ENCODE measurements around the gene APLN.

The APLN gene

DNA sequence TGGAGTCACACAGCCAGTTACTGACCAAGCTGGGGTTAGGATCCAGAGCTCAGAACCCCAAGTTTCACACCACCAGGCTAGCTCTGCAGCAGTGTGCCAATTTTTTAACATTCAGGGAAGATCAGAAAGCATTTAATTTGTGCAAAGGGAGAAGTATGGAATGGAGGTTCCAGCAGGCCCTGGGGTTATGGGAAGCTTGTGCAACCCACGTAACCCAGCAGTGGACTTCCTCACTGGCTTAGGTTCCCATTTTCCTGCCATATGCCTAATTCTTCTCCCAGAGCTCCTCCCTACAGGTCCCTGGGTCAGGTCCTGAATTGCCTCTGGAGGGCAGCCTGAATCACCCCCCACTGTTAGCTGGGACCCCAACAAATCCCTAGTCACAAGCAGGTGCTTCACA, 14.0 kb downstream of the APLN start:
- FAIRE-seq: no peak

GRCh38 chrX:129638917-129639316, 15.8 kb downstream of the APLN start:
- FAIRE-seq: no peak

- FAIRE-seq: no peak
Measured at GRCh38 chrX:129637217-129638109, 17.3 kb downstream of the APLN start.

GRCh38 chrX:129636175-129636681, 18.5 kb downstream of the APLN start:
- no peak for FAIRE-seq

DNA sequence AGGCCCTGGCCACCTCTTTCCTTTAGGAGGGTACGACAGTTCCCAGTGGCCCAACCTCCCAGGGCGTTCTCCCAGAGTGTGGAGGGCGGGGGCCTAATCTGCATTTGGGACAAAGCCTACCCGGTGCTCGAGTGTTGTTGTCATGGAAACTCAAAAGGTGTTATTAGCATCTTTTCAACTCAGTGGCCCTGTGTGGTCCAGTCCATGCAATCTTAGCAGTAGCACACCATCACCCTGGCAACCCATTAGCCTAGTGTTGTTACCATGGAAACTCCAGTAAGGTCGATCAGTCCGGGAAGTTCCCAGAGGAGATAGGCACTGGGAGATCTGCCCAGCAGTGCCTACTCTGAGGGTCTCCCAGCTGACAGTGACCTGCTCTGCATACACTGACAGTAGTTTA, 20.2 kb downstream of the APLN start:
- no peak for FAIRE-seq

DNA sequence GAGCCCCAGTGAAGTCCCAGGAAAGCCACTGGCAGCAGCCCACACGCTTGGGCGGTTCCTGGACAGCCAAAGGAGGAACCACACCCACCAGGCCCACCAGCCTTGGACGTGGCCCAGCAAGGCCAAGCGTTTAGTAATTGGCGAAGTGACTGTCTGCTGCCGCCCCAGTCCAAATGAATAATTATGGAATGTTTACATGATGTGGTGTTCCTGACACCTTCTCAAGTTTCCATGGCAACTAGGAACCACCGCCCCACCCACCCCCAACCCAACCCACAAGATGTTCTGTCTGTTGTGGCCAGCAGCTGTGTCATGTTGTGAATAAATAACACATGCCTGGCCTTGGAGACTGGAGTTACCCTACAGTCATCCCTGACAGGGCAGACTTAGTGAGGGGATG, 22.3 kb downstream of the APLN start:
- FAIRE-seq: no peak

DNA sequence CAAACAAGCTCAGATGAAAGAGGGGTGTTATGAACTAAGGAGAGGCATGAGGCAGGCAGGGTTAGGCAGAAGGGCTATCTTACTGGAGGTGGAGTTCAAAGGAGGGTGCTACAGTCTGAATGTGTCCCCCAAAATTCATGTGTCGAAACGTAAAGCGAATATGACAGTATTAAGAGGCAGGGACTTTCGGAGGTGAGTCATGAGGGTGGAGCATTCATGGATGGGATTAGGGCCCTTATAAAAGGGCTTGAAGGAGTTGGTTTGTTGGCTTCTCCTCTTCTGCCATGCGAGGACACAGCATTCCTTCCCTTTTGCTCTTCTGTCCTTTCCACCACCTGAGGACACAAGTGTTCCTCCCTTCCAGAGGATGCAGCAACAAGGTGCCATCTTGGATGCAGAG, 22.9 kb downstream of the APLN start:
- no peak for FAIRE-seq

- no peak for FAIRE-seq
Measured at GRCh38 chrX:129629837-129630236, 24.9 kb downstream of the APLN start.

DNA sequence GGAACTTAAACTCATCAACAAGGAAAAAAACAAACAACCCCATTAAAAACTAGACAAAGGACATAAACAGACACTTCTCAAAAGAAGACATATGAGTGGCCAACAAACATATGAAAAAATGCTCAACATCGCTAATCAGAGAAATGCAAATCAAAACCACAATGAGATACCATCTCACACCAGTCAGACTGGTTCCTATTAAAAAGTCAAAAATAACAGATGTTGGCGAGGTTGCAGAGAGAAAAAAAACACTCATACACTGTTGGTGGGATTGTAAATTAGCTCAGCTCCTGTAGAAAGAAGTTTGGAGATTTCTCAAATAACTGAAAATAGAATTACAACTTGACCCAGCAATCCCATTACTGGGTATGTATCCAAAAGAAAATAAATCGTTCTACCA, 28.7 kb downstream of the APLN start:
- FAIRE-seq: no peak

DNA sequence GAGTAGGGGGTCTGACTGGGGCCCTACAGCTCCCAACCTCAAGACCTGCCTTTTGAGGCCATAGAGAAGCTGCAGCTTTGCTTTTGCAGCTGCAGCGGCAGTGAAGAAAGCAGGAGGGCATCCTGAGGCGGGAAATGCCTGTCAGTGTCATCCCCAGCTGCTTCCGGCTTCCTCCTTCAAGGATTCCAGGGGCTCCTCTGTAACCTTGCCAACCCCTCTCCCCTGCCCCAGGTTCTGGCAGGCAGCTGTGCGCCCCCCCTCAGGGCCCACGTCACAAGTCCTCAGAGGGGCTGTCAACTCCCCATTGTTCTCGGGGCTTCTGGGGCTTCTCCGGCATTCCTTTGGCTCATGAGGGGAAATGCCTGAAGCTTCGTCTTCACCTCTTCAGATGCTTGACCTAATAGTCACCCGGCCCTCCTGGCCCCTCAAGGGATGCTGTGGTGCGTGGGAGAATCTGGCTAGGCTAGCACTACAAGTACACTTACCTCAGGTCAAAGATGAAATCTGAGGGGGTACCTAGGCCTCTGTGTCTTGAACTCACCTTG, 31.9 kb downstream of the APLN start:
- no peak for FAIRE-seq

GRCh38 chrX:129618997-129619396, 35.8 kb downstream of the APLN start:
- FAIRE-seq: no peak

GRCh38 chrX:129617420-129617819, 37.3 kb downstream of the APLN start:
- no peak for FAIRE-seq

DNA sequence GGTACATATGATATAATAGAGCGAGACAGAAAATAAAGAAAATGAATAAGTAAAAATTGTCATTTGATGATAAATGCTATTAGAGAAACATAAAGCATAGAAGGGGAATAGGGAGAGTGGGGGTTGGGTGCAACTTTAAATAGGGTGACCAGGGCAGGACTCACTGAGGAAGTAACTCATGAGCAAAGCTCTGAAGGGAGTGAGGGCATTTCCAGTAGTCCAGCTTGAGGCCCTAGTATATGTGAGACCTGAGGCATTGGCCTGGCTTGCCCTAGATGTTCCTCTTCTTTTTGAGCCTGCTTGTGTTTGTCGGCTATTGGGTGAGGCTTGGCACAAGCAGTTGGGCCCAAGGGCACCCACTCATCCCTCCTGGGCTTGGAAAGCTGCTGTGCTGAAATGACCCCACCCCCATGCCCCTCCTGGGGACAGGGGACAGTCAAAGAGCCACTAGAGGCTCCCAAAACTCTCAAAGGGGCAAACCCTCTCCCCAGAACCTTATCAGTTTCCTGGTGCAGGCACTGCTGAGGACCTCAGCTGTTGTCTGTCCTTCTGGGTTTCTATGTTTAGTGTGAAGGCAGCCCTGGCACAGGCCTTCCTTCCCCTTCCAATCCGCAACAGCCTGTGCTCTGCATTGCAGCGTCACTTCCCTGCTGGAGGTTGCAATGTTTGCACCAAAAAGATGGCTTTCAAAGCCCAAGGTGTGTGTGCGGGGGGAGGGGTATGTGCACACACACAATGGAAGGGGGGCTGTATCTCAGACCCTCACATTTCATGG, 40.1 kb downstream of the APLN start:
- FAIRE-seq: no peak

DNA sequence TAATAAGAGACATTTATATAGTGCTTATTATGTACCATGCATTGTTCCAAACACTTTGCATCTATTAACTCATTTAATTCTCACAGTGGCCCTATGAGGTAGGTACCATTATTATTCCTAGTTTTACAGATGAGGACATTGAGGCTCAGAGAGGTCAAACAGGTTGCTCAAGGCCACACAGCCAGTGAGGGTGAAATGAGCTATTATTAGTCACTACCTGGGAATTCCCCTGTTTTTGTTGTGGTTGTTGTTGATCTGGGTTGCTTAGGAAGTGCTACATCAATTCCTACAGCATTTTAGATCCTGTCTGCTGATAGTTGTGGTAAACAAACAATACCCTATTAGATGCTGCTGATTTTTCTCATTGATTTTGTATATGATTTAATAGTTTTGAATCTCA, 41.2 kb downstream of the APLN start:
- no peak for FAIRE-seq

DNA sequence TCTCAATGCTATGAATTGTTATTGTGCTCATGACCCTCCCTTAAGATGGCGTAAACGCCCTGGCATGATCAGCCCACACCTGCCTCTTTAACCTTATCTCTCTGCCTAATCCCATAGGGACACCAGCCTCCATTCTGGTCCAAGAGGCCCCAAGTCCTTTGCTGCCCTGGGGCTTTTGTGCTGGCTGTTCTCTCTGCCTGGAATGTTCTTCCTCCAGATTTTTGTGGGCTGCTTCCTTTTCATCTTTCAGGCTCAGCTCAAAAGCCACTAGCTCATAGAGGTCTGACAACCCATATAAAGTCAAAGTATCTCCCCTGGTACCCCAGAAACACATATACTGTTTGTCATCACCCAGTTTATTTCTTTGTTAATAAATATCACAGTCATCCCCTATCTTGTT, 42.4 kb downstream of the APLN start:
- FAIRE-seq: no peak

- FAIRE-seq: no peak
Measured at GRCh38 chrX:129609395-129609794, 45.4 kb downstream of the APLN start.

GRCh38 chrX:129608496-129608895, 46.3 kb downstream of the APLN start:
- no peak for FAIRE-seq

- FAIRE-seq: no peak
Measured at GRCh38 chrX:129606918-129607317, 47.8 kb downstream of the APLN start.

GRCh38 chrX:129600981-129601424, 53.8 kb downstream of the APLN start:
- FAIRE-seq: no peak

DNA sequence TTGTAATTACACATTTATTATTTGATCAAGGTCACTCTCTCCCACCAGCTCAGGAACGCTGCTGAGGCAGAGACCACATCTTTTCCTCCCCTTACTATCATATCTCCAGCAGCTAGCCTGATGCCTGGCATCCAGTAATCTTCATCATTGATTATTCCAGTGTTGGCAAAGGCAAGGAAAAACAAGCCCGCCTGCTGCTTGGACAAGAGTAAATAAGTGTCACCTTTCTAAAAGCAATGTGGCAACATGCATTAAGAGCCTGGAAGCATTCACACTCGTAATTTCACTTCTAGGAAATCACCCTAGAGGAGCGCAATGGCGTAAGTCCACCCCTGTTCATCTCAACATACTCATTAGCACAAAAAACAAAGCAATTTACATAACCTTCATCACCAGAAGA, 54.8 kb downstream of the APLN start:
- no peak for FAIRE-seq

GRCh38 chrX:129599499-129599898, 55.3 kb downstream of the APLN start:
- no peak for FAIRE-seq

- FAIRE-seq: no peak
Measured at GRCh38 chrX:129597905-129598304, 56.9 kb downstream of the APLN start.

GRCh38 chrX:129596077-129596476, 58.7 kb downstream of the APLN start:
- FAIRE-seq: no peak

All from colon (tissue), 2 donors.